Measurements from ENCODE around the gene TFCP2.
A peak's percentile ranks its signal among the peaks of the same experiment; 100 is the strongest.

The TFCP2 gene

GRCh38 chr12:51051787-51052186, 121.1 kb downstream of the TFCP2 start:
- no peak for TF ChIP-seq CTCF (IDR thresholded peaks at IDR 0.05; ENCODE audit: low read depth, low read length)
- no peak for DNase-seq (ENCODE audit: extremely low read depth, low read depth)

GRCh38 chr12:51049525-51049924, 123.4 kb downstream of the TFCP2 start:
- TF ChIP-seq CTCF (IDR thresholded peaks at IDR 0.05; ENCODE audit: low read depth, low read length): no peak
- DNase-seq (ENCODE audit: extremely low read depth, low read depth): no peak

GRCh38 chr12:51048661-51049251, 124.2 kb downstream of the TFCP2 start:
- TF ChIP-seq CTCF (IDR thresholded peaks at IDR 0.05; ENCODE audit: low read depth, low read length): no peak
- DNase-seq (ENCODE audit: extremely low read depth, low read depth): no peak

- peak; percentile 94 for TF ChIP-seq CTCF (IDR thresholded peaks at IDR 0.05; ENCODE audit: low read depth, low read length)
- peak; percentile 94 for DNase-seq (ENCODE audit: extremely low read depth, low read depth)
These were observed 125.0 kb downstream of the TFCP2 start, which contains the start of gene LETMD1 for GRCh38 chr12:51047655-51048540. Gene LETMD1, plus strand, starts transcription at chr12:51048327. Its CDS starts 30 bp downstream, at chr12:51048357.

Measured in AG09319 (cell line).